Measurements from ENCODE around the gene KIAA1755. TPM values are rescaled to one million over a fixed set of nuclear protein-coding genes. Genes with fewer than 3 reads are reported as not detected.
A peak's percentile ranks its signal among the peaks of the same experiment; 100 is the strongest.

The KIAA1755 gene
- polyA plus RNA-seq, 1 of the 3 experiments (the other 2 are of a cell fraction) = 0.54 TPM

DNA sequence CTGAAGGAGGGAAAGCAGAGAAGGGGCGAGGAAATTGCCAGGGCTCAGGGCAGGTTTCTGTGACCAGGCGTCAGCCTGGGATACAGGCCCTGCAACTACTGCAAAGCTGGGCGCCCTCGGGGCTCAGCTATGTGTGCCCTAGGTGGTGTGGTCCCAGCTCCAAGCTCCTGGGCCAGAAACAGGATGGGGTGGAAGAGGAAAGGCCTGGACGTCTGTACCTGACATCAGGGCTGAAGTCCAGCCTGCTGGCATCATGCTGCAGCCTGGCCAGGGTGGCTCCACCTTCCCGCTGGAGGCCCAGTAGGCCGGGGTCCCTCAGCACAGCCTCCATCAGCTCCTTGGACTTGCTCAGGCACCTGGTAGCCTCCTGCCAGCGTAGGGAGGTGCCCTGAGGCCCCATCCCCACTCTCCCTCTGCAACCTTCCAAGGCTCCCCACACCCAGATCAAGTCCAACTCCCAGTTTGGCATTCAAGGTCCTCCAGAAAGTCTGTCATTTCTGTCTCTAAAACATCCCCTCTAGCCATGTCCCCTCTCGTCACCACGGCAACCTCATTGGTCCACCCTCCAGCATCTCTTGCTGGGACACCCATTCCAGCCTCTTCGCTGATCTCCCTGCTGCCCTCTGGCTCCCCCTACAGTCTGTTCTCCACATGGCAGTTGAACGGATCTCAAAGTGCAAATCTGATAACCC lies 38.2 kb downstream of the KIAA1755 start (continued):
- no peak for TF ChIP-seq CHD2 (IDR thresholded peaks at IDR 0.05; ENCODE audit: low read length, partially characterized antibody)
- no peak for TF ChIP-seq MXI1 (IDR thresholded peaks at IDR 0.05; ENCODE audit: low read depth, low read length)
- TF ChIP-seq RCOR1 (IDR thresholded peaks at IDR 0.05; ENCODE audit: low read length) = 0 out of 2 replicates have a peak, but pooled peaks have one; percentile 26
- no peak for TF ChIP-seq EZH2phosphoT487 (IDR thresholded peaks at IDR 0.05; ENCODE audit: borderline replicate concordance, low read depth)
- TF ChIP-seq, protein P1, sequence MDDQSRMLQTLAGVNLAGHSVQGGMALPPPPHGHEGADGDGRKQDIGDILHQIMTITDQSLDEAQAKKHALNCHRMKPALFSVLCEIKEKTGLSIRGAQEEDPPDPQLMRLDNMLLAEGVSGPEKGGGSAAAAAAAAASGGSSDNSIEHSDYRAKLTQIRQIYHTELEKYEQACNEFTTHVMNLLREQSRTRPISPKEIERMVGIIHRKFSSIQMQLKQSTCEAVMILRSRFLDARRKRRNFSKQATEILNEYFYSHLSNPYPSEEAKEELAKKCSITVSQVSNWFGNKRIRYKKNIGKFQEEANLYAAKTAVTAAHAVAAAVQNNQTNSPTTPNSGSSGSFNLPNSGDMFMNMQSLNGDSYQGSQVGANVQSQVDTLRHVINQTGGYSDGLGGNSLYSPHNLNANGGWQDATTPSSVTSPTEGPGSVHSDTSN (IDR thresholded peaks at IDR 0.05) = no peak
- no peak for TF ChIP-seq FOXJ3 (CRISPR knock-in tag; IDR thresholded peaks at IDR 0.05)
- TF ChIP-seq, protein P2, sequence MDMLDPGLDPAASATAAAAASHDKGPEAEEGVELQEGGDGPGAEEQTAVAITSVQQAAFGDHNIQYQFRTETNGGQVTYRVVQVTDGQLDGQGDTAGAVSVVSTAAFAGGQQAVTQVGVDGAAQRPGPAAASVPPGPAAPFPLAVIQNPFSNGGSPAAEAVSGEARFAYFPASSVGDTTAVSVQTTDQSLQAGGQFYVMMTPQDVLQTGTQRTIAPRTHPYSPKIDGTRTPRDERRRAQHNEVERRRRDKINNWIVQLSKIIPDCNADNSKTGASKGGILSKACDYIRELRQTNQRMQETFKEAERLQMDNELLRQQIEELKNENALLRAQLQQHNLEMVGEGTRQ (IDR thresholded peaks at IDR 0.05; ENCODE audit: borderline replicate concordance, low read depth, low read length) = no peak
- TF ChIP-seq NFIC (IDR thresholded peaks at IDR 0.05; ENCODE audit: borderline replicate concordance) = no peak
- TF ChIP-seq SIN3A (IDR thresholded peaks at IDR 0.05; ENCODE audit: borderline replicate concordance, low read depth, low read length) = no peak
- TF ChIP-seq TCF12 (IDR thresholded peaks at IDR 0.05) = no peak
- no peak for TF ChIP-seq YY1 (IDR thresholded peaks at IDR 0.05; ENCODE audit: low read depth)
- peak; percentile 76 for TF ChIP-seq SMC3 (IDR thresholded peaks at IDR 0.05; ENCODE audit: low read depth, low read length)
- peak; percentile 82 for TF ChIP-seq RAD21 (IDR thresholded peaks at IDR 0.05; ENCODE audit: low read length)
- TF ChIP-seq, protein P3, sequence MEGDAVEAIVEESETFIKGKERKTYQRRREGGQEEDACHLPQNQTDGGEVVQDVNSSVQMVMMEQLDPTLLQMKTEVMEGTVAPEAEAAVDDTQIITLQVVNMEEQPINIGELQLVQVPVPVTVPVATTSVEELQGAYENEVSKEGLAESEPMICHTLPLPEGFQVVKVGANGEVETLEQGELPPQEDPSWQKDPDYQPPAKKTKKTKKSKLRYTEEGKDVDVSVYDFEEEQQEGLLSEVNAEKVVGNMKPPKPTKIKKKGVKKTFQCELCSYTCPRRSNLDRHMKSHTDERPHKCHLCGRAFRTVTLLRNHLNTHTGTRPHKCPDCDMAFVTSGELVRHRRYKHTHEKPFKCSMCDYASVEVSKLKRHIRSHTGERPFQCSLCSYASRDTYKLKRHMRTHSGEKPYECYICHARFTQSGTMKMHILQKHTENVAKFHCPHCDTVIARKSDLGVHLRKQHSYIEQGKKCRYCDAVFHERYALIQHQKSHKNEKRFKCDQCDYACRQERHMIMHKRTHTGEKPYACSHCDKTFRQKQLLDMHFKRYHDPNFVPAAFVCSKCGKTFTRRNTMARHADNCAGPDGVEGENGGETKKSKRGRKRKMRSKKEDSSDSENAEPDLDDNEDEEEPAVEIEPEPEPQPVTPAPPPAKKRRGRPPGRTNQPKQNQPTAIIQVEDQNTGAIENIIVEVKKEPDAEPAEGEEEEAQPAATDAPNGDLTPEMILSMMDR (IDR thresholded peaks at IDR 0.05) = peak; percentile 93
- no peak for TF ChIP-seq JUND (IDR thresholded peaks at IDR 0.05)
- TF ChIP-seq NRF1 (IDR thresholded peaks at IDR 0.05; ENCODE audit: low read depth, low read length) = no peak
- TF ChIP-seq TEAD4 (IDR thresholded peaks at IDR 0.05; ENCODE audit: borderline replicate concordance, insufficient read depth) = no peak
- no peak for TF ChIP-seq EP300 (IDR thresholded peaks at IDR 0.05; ENCODE audit: borderline replicate concordance in 1 of 2, low read depth in 1 of 2, low read length in 1 of 2)
- TF ChIP-seq, protein P4, sequence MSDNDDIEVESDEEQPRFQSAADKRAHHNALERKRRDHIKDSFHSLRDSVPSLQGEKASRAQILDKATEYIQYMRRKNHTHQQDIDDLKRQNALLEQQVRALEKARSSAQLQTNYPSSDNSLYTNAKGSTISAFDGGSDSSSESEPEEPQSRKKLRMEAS (IDR thresholded peaks at IDR 0.05; ENCODE audit: low read depth) = peak; percentile 30; the same call in 1 of the 2 replicates

Measured in SK-N-SH (cell line).